Type B pancreatic cell (in vitro differentiated cells): ENCODE measurements around the gene IL32. TPM values are rescaled to one million over a fixed set of nuclear protein-coding genes. Genes with fewer than 3 reads are reported as not detected.

Experiments
- DNase-seq: peaks from one replicate; pipeline ENCODE4 v3.0.0; 2021; ENCODE audit warnings: mixed read lengths; ENCODE audit not compliant: unreplicated experiment; ENCODE audit errors: extremely low spot score
- H3K27ac Mint-ChIP-seq: 2 replicates; pipeline ENCODE4 v1.8.0; 2021; ENCODE audit warnings: mild to moderate bottlenecking, mixed read lengths
- H3K27me3 Mint-ChIP-seq: 2 replicates; pipeline ENCODE4 v1.8.0; 2021; ENCODE audit warnings: mixed read lengths
- H3K36me3 Mint-ChIP-seq: 2 replicates; pipeline ENCODE4 v1.8.0; 2021; ENCODE audit warnings: mixed read lengths
- H3K4me1 Mint-ChIP-seq: one replicate; pipeline ENCODE4 v1.8.0; 2021; ENCODE audit warnings: mixed read lengths; ENCODE audit not compliant: unreplicated experiment
- H3K4me3 Mint-ChIP-seq: 2 replicates; pipeline ENCODE4 v1.8.0; 2021; ENCODE audit warnings: mild to moderate bottlenecking, mixed read lengths
- H3K9me3 Mint-ChIP-seq: 2 replicates; pipeline ENCODE4 v1.8.0; 2021; ENCODE audit warnings: mixed read lengths
- total RNA-seq: library from RNA; stranded (reverse); gene quantifications from 2 replicates; pipeline ENCODE4 v1.2.1, GENCODE V29; 2021; ENCODE audit warnings: low replicate concordance
- TF ChIP-seq, protein P1 (sequence below): fragments of 200-600 bp; sonication (generic); conservative IDR thresholded peaks from 2 replicates; pipeline ENCODE4 v1.5.0; 2021; ENCODE audit warnings: antibody characterized with exemption, mild to moderate bottlenecking

The IL32 gene
- total RNA-seq, 1 donor from 2014 or later = 12.7 TPM

- Mint-ChIP-seq H3K27ac (peak overlapping the region; percentile 68), H3K9me3 (no peaks in the 10 kb centered on the region), H3K27me3 (peaks cover 54% of the 10 kb centered on the region), H3K4me3 (peak overlapping the region; percentile 57), H3K4me1 (peaks cover 12% of the 10 kb centered on the region), H3K36me3 (peaks cover 4% of the 10 kb centered on the region)
- TF ChIP-seq, protein P1, sequence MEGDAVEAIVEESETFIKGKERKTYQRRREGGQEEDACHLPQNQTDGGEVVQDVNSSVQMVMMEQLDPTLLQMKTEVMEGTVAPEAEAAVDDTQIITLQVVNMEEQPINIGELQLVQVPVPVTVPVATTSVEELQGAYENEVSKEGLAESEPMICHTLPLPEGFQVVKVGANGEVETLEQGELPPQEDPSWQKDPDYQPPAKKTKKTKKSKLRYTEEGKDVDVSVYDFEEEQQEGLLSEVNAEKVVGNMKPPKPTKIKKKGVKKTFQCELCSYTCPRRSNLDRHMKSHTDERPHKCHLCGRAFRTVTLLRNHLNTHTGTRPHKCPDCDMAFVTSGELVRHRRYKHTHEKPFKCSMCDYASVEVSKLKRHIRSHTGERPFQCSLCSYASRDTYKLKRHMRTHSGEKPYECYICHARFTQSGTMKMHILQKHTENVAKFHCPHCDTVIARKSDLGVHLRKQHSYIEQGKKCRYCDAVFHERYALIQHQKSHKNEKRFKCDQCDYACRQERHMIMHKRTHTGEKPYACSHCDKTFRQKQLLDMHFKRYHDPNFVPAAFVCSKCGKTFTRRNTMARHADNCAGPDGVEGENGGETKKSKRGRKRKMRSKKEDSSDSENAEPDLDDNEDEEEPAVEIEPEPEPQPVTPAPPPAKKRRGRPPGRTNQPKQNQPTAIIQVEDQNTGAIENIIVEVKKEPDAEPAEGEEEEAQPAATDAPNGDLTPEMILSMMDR = no peak
- no peak for DNase-seq
Measured at GRCh38 chr16:3032624-3033023, 32.8 kb upstream of the IL32 start.

DNA sequence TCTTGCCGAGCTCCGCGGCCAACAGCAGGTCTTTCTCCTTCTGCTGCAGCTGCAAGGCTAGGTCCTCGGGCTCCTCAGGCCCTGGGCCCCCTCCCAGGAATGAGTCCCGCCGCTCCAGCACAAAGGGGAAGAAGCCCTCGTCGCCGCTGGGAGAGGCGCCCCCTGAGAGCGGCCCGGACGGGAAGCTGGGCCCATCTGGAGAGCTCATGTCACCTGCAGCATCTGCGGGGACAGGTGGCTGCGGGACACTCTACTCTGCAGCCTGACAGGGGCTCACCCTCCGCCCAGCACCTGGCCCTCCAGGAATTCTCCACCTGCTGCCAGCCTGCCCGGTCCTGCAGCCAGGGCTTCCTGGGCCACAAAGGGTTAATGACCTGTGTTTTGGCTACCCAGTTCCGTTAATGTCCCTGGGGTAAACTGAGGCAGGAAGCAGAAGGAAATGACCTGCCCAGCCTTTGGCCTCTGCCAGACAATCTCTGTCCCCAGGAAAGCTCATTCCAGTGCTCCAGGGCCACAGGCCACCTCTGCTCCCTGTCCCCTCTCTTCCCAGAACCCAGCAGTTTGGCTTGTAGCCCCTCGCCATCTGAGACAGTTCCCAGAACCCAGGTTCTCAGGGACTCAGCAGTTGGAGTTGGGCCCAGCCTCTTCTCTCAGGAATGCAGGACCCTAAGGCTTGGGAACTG, 30.0 kb upstream of the IL32 start:
- Mint-ChIP-seq H3K4me1 (peaks cover 7% of the 10 kb centered on the region), H3K36me3 (no peaks in the 10 kb centered on the region), H3K27me3 (peaks cover 74% of the 10 kb centered on the region), H3K9me3 (no peaks in the 10 kb centered on the region), H3K27ac (no peak overlapping the region), H3K4me3 (peak overlapping the region; percentile 76)
- no peak for DNase-seq
- TF ChIP-seq, protein P1 = no peak

- Mint-ChIP-seq H3K27ac (no peak overlapping the region), H3K27me3 (peaks cover 80% of the 10 kb centered on the region), H3K9me3 (no peaks in the 10 kb centered on the region), H3K4me3 (peak overlapping the region; percentile 76), H3K4me1 (peaks cover 7% of the 10 kb centered on the region), H3K36me3 (no peaks in the 10 kb centered on the region)
- no peak for DNase-seq
- TF ChIP-seq, protein P1 = no peak
Measured at GRCh38 chr16:3035972-3036725, 29.3 kb upstream of the IL32 start.

- TF ChIP-seq, protein P1 = no peak
- no peak for DNase-seq
- peak within 1 kb of the TSS; percentile 86 for H3K27ac Mint-ChIP-seq
- no peaks in the 10 kb centered on the region for H3K36me3 Mint-ChIP-seq
- peak within 1 kb of the TSS; percentile 86 for H3K4me3 Mint-ChIP-seq
- H3K4me1 Mint-ChIP-seq = peaks cover 7% of the 10 kb centered on the region
- H3K27me3 Mint-ChIP-seq = peaks cover 84% of the 10 kb centered on the region
- no peaks in the 10 kb centered on the region for H3K9me3 Mint-ChIP-seq
Measured at GRCh38 chr16:3036726-3037315, 28.6 kb upstream of the IL32 start, which contains the start of gene BICDL2. TSS of gene BICDL2 (minus strand) at chr16:3036944. CDS start at chr16:3035496, 1,448 bp downstream.

- TF ChIP-seq, protein P1 = no peak
- H3K36me3 Mint-ChIP-seq = no peaks in the 10 kb centered on the region
- DNase-seq = no peak
- no peak overlapping the region for H3K4me3 Mint-ChIP-seq
- H3K4me1 Mint-ChIP-seq = no peaks in the 10 kb centered on the region
- no peaks in the 10 kb centered on the region for H3K9me3 Mint-ChIP-seq
- peaks cover 84% of the 10 kb centered on the region for H3K27me3 Mint-ChIP-seq
- no peak overlapping the region for H3K27ac Mint-ChIP-seq
Measured at GRCh38 chr16:3038256-3038655, 27.2 kb upstream of the IL32 start.
